H1 (cell line): ENCODE results near the gene OXCT2. TPM values are rescaled to one million over a fixed set of nuclear protein-coding genes. Genes with fewer than 3 reads are reported as not detected.

Experiments used
- CTCF ChIA-PET: fragments of 300-600 bp; sonication (Branson Sonifier 250); formaldehyde crosslinking; loops from one replicate; lab custom pipeline; 2021; ENCODE audit not compliant: partially characterized antibody; lab: Charles Lee
- POLR2A ChIA-PET: fragments of 300-600 bp; sonication (Branson Sonifier 250); formaldehyde crosslinking; loops from one replicate; lab custom pipeline; 2021; ENCODE audit warnings: inconsistent platforms; ENCODE audit not compliant: partially characterized antibody; lab: Charles Lee
- DNase-seq, 2 experiments: peaks; one replicate each; pipeline versions ENCODE4 v3.0.0 to v3.0.0-alpha.2; 2010 to 2022; ENCODE audit warnings: low spot score in 2 of 2, low read depth in 1 of 2, mixed read lengths in 1 of 2
- FAIRE-seq: peaks from 2 replicates; lab custom pipeline; 2011; peaks lifted over from hg19 to GRCh38; lab: Jason Lieb, UNC
- H2AFZ ChIP-seq: 2 replicates; pipeline ENCODE4 v1.8.1; 2012; ENCODE audit warnings: low read length, inconsistent platforms
- H2AK5ac ChIP-seq: 2 replicates; pipeline ENCODE4 v1.6.1; 2013; ENCODE audit warnings: low read depth, low read length
- H2BK120ac ChIP-seq: replicated peaks from 2 replicates; pipeline ENCODE3; 2013; ENCODE audit warnings: low read depth, low read length, inconsistent platforms
- H2BK12ac ChIP-seq: 2 replicates; pipeline ENCODE4 v1.6.1; 2013; ENCODE audit warnings: low read depth, low read length
- H2BK15ac ChIP-seq: 2 replicates; pipeline ENCODE4 v1.6.1; 2013; ENCODE audit warnings: low read length
- H2BK20ac ChIP-seq: 2 replicates; pipeline ENCODE4 v1.6.1; 2013; ENCODE audit warnings: low read length
- H2BK5ac ChIP-seq: 2 replicates; pipeline ENCODE4 v1.6.1; 2013; ENCODE audit warnings: low read depth, low read length
- H3K14ac ChIP-seq: 2 replicates; pipeline ENCODE4 v1.6.1; 2013; ENCODE audit warnings: inconsistent platforms; ENCODE audit not compliant: insufficient read length
- H3K18ac ChIP-seq: 2 replicates; pipeline ENCODE4 v1.6.1; 2013; ENCODE audit warnings: low read length; ENCODE audit errors: extremely low read depth
- H3K23ac ChIP-seq: 2 replicates; pipeline ENCODE4 v1.6.1; 2013; ENCODE audit warnings: inconsistent platforms; ENCODE audit not compliant: insufficient read length
- H3K23me2 ChIP-seq: 2 replicates; pipeline ENCODE4 v1.6.1; 2013; ENCODE audit warnings: low read depth, low read length
- H3K27ac ChIP-seq: 2 replicates; pipeline ENCODE4 v1.6.1; 2011; ENCODE audit warnings: low read depth, low read length, inconsistent platforms
- H3K27me3 ChIP-seq, 4 experiments: replicated peaks in 1 of 4; 1 replicate in 1 of 4; 2 replicates in 3 of 4; pipeline versions ENCODE4 v1.6.1 to v1.8.1; 2011 to 2013; ENCODE audit warnings: low read length in 3 of 4, mild to moderate bottlenecking in 3 of 4, inconsistent platforms in 2 of 4, mixed read lengths in 2 of 4, moderate library complexity in 1 of 4; ENCODE audit not compliant: control insufficient read depth in 3 of 4, insufficient read depth in 3 of 4; ENCODE audit errors: extremely low read depth in 1 of 4
- H3K36me3 ChIP-seq, 4 experiments: 2 replicates each; pipeline versions ENCODE4 v1.6.1 to v1.8.1; 2011 to 2013; ENCODE audit warnings: mild to moderate bottlenecking in 4 of 4, low read length in 3 of 4, moderate library complexity in 2 of 4, control low read depth in 1 of 4, inconsistent platforms in 1 of 4; ENCODE audit not compliant: insufficient read depth in 4 of 4, control insufficient read depth in 2 of 4
- H3K4ac ChIP-seq: replicated peaks from 2 replicates; pipeline ENCODE3; 2013; ENCODE audit warnings: low read length, low read depth, mixed read lengths, inconsistent platforms; ENCODE audit not compliant: insufficient read length
- H3K4me1 ChIP-seq, 4 experiments: replicated peaks in 1 of 4; 1 replicate in 1 of 4; 2 replicates in 3 of 4; pipeline versions ENCODE4 v1.6.1 to v1.8.1; 2011 to 2013; ENCODE audit warnings: low read length in 3 of 4, inconsistent platforms in 2 of 4, mixed read lengths in 1 of 4; ENCODE audit not compliant: insufficient read depth in 4 of 4, control insufficient read depth in 3 of 4
- H3K4me2 ChIP-seq, 2 experiments: 2 replicates each; pipeline versions ENCODE4 v1.6.1 to v1.8.1; 2011 to 2013; ENCODE audit warnings: low read depth in 2 of 2, low read length in 2 of 2, control low read depth in 1 of 2, inconsistent platforms in 1 of 2, mild to moderate bottlenecking in 1 of 2; ENCODE audit not compliant: insufficient read depth in 1 of 2
- H3K4me3 ChIP-seq, 4 experiments: fragments of 200-600, 300-600 bp in 1 of 4; sonication (generic), shearing (Covaris generic), sonication (Bioruptor Twin) in 1 of 4; 2 replicates each; pipeline versions ENCODE4 v1.5.1 to v1.8.1; 2011 to 2016; ENCODE audit warnings: low read length in 4 of 4, low read depth in 3 of 4, control low read depth in 2 of 4, inconsistent platforms in 2 of 4, mild to moderate bottlenecking in 2 of 4, mixed read lengths in 1 of 4, moderate library complexity in 1 of 4; ENCODE audit not compliant: insufficient read depth in 2 of 4; ENCODE audit errors: extremely low read depth in 1 of 4
- H3K56ac ChIP-seq: replicated peaks from 2 replicates; pipeline ENCODE3; 2013; ENCODE audit warnings: low read depth, mild to moderate bottlenecking, mixed read lengths, low read length, inconsistent platforms; ENCODE audit not compliant: insufficient read length
- H3K79me1 ChIP-seq: 2 replicates; pipeline ENCODE4 v1.6.1; 2013; ENCODE audit warnings: low read depth, low read length, control low read depth
- H3K79me2 ChIP-seq, 2 experiments: 2 replicates each; pipeline versions ENCODE4 v1.6.1 to v1.8.1; 2012 to 2013; ENCODE audit warnings: low read length in 2 of 2, mild to moderate bottlenecking in 2 of 2, inconsistent platforms in 1 of 2; ENCODE audit not compliant: insufficient read depth in 2 of 2, control insufficient read depth in 1 of 2
- H3K9ac ChIP-seq, 4 experiments: replicated peaks in 1 of 4; 1 replicate in 1 of 4; 2 replicates in 3 of 4; pipeline versions ENCODE4 v1.6.1 to v1.8.1; 2011 to 2013; ENCODE audit warnings: low read depth in 3 of 4, low read length in 3 of 4, control low read depth in 2 of 4, mild to moderate bottlenecking in 2 of 4, moderate library complexity in 2 of 4, inconsistent platforms in 1 of 4; ENCODE audit errors: extremely low read depth in 1 of 4
- H3K9me3 ChIP-seq, 2 experiments: 2 replicates each; pipeline versions ENCODE4 v1.6.1 to v1.8.1; 2012 to 2013; ENCODE audit warnings: mild to moderate bottlenecking in 2 of 2, moderate library complexity in 2 of 2, control low read depth in 1 of 2, inconsistent platforms in 1 of 2, low read depth in 1 of 2, low read length in 1 of 2, mixed read lengths in 1 of 2; ENCODE audit not compliant: insufficient read depth in 2 of 2
- H4K20me1 ChIP-seq, 2 experiments: replicated peaks in 1 of 2; 2 replicates each; pipeline versions ENCODE3 to v1.8.1; 2011 to 2013; ENCODE audit warnings: inconsistent platforms in 2 of 2, low read length in 2 of 2, mild to moderate bottlenecking in 1 of 2; ENCODE audit not compliant: insufficient read depth in 2 of 2, control insufficient read depth in 1 of 2
- H4K5ac ChIP-seq: 2 replicates; pipeline ENCODE4 v1.6.1; 2013; ENCODE audit warnings: low read length, low read depth, mixed read lengths, inconsistent platforms; ENCODE audit not compliant: insufficient read length
- H4K8ac ChIP-seq: 2 replicates; pipeline ENCODE4 v1.8.0; 2013; ENCODE audit warnings: mild to moderate bottlenecking, moderate library complexity, low read length, inconsistent platforms; ENCODE audit not compliant: insufficient read depth; ENCODE audit errors: extremely low read depth
- H4K91ac ChIP-seq: replicated peaks from 2 replicates; pipeline ENCODE3; 2013; ENCODE audit warnings: low read length, mixed read lengths, inconsistent platforms; ENCODE audit not compliant: insufficient read length
- BACH1 ChIP-seq: IDR thresholded peaks from 2 replicates; pipeline ENCODE4 v1.6.1; 2012; ENCODE audit warnings: low read length, improper control_type of control experiment
- CBX5 ChIP-seq: fragments of 300-800, 300-1000 bp; sonication (generic); IDR thresholded peaks from 2 replicates; pipeline ENCODE4 v1.7.1; 2016; ENCODE audit warnings: antibody characterized with exemption, low read length, low read depth
- CHD1 ChIP-seq: IDR thresholded peaks from 2 replicates; pipeline ENCODE4 v1.6.1; 2012; ENCODE audit warnings: low read depth, low read length, improper control_type of control experiment
- CREB1 ChIP-seq: IDR thresholded peaks from 2 replicates; pipeline ENCODE4 v1.6.1; 2012; ENCODE audit warnings: inconsistent platforms
- GABPA ChIP-seq: IDR thresholded peaks from 2 replicates; pipeline ENCODE4 v1.6.1; 2011; ENCODE audit warnings: mild to moderate bottlenecking, low read length, moderate library complexity, borderline replicate concordance; ENCODE audit not compliant: insufficient read depth
- POU5F1 ChIP-seq: IDR thresholded peaks from 2 replicates; pipeline ENCODE4 v1.6.1; 2011; ENCODE audit warnings: low read depth, mild to moderate bottlenecking, low read length, moderate library complexity
- SIRT6 ChIP-seq: IDR thresholded peaks from one replicate; pipeline ENCODE4 v1.7.1; 2012; ENCODE audit warnings: low read length, inconsistent platforms
- SUZ12 ChIP-seq: fragments of 200-600 bp; sonication (generic); IDR thresholded peaks from 2 replicates; pipeline ENCODE4 v1.6.1; 2012; ENCODE audit warnings: mild to moderate bottlenecking, inconsistent platforms, low read length, moderate library complexity, mixed read lengths
- TAF1 ChIP-seq: IDR thresholded peaks from 2 replicates; pipeline ENCODE4 v1.6.1; 2011; ENCODE audit warnings: mild to moderate bottlenecking, low read depth, low read length
- WGBS, 2 experiments: shearing (Covaris generic) in 1 of 2; methylation state at CpG; one replicate each; pipeline versions ENCODE4 v1.1.6 to v1.1.7; 2013 to 2015; ENCODE audit warnings: low lambda C conversion rate in 2 of 2, mixed read lengths in 2 of 2, inconsistent platforms in 1 of 2, low coverage in 1 of 2, missing lambda C conversion rate in 1 of 2; ENCODE audit not compliant: insufficient replicate concordance in 2 of 2, insufficient coverage in 1 of 2, insufficient read length in 1 of 2; ENCODE audit errors: extremely low coverage in 1 of 2, missing lambda C conversion rate in 1 of 2; 5-methylcytosine and 5-hydroxymethylcytosine counted together
- polyA plus RNA-seq, 7 experiments: library from polyadenylated mRNA; depleted of rRNA in 3 of 7; stranded (reverse) in 5 of 7; unstranded in 2 of 7; fragments of >200 nt in 5 of 7; fragments of 200-250 nt in 2 of 7; gene quantifications; 1 replicate in 5 of 7; 2 replicates in 1 of 7; 4 replicates in 1 of 7; pipeline versions ENCODE4 v1.2.1 to v1.2.3, GENCODE V29; 2011 to 2013; ENCODE audit warnings: missing spikeins in 2 of 7, mixed read lengths in 2 of 7
- total RNA-seq: library from RNA; stranded (reverse); fragmentation: NEBNext Ultra II Directional; extraction: Animal tissue kit (Norgen Biotek cat#: 25700); gene quantifications from 2 replicates; pipeline ENCODE4 v1.2.1, GENCODE V29; 2021

Gene OXCT2
- total and polyA plus RNA-seq, 2 of the 8 experiments (the other 6 are each of a cell fraction or from before 2014, with no cell fraction given), result 2.6 to 2.9 TPM

DNA sequence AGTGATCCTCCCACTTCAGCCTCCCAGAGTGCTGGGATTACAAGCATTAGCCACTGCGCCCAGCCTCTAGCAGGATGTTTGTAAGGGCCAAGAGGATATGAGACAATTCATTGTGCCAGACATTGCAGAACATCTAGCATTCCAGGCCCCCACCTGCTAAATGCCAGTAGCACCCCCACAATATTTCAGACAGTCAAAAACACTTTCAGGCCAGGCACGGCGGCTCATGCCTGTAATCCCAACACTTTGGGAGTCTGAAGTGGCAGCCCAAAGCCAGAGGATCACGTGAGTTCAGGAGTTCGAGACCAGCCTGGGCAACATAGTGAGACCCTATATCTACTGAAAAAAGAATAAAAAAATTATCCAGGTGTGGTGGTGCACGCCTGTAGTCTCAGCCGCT lies 19.6 kb downstream of the OXCT2 start:
- no peak for FAIRE-seq
- Histone ChIP-seq H3K36me3 (peaks cover 13 to 59% (median 33%) of the 10 kb centered on the region in 4 experiments; a peak in 7 of 8 replicates), H2BK20ac (no peak overlapping the region), H2AK5ac (no peak overlapping the region), H3K4me1 (no peaks in the 10 kb centered on the region), H3K56ac (no peak overlapping the region), H3K27ac (no peak overlapping the region), H2BK12ac (no peak overlapping the region), H4K5ac (no peak overlapping the region), H4K91ac (no peak overlapping the region), H3K4ac (no peak overlapping the region), H3K79me2 (no peaks in the 10 kb centered on the region), H4K20me1 (peaks cover 2 to 15% of the 10 kb centered on the region in 2 experiments), H4K8ac (no peak overlapping the region), H2BK120ac (no peak overlapping the region), H3K4me3 (no peak overlapping the region), H3K23me2 (no peaks in the 10 kb centered on the region), H3K23ac (no peak overlapping the region), H3K18ac (no peak overlapping the region)
- POLR2A ChIA-PET, result no interaction called here
- no peak for TF ChIP-seq POU5F1
- TF ChIP-seq SUZ12, result no peak
- TF ChIP-seq CBX5, result no peak
- no peak for TF ChIP-seq CREB1
- no peak for TF ChIP-seq GABPA
- TF ChIP-seq SIRT6, result no peak
- TF ChIP-seq CHD1, result no peak
- no peak for TF ChIP-seq BACH1
- no peak for TF ChIP-seq TAF1
- TF ChIP-seq, all 59 proteins: peak for 0
- H3K9ac ChIP-seq, result no peak overlapping the region
- H3K27me3 ChIP-seq, result no peaks in the 10 kb centered on the region
- 93% methylated on average over 7 of the region's 7 CpGs; no CpG with 5 or more reads in 1 of the 2 experiments for WGBS, 2 experiments
- H2BK15ac ChIP-seq, result no peak overlapping the region
- CTCF ChIA-PET, result interaction anchor here (1.1 kb wide), 1 partner anchor 14 kb away, joined by 3 read pairs; no protein-coding TSS in a partner anchor
- no peak overlapping the region for H2BK5ac ChIP-seq
- no peaks in the 10 kb centered on the region for H3K9me3 ChIP-seq
- H2AFZ ChIP-seq, result no peak overlapping the region
- no peaks in the 10 kb centered on the region for H3K79me1 ChIP-seq
- H3K4me2 ChIP-seq, result no peak overlapping the region
- H3K14ac ChIP-seq, result no peak overlapping the region
- DNase-seq, result no peak
